Hepatocyte (in vitro differentiated cells): Measurements from ENCODE around the gene NTSR1. TPM values are rescaled to one million over a fixed set of nuclear protein-coding genes. Genes with fewer than 3 reads are reported as not detected.

Experiments
- DNase-seq: peaks from one replicate; pipeline ENCODE4 v3.0.0-alpha.2; 2016; ENCODE audit warnings: low spot score
- H2AFZ ChIP-seq: fragments of 200-600 bp; sonication (generic); 2 replicates; pipeline ENCODE4 v1.6.0; 2016; ENCODE audit warnings: antibody characterized with exemption, mild to moderate bottlenecking
- H3K27ac ChIP-seq: fragments of 200-600 bp; sonication (generic); 2 replicates; pipeline ENCODE4 v1.5.1; 2016; ENCODE audit warnings: mild to moderate bottlenecking
- H3K27me3 ChIP-seq: fragments of 200-600 bp; sonication (generic); 2 replicates; pipeline ENCODE4 v1.6.1; 2016
- H3K36me3 ChIP-seq: fragments of 200-600 bp; sonication (generic); replicated peaks from 2 replicates; pipeline ENCODE4 v1.5.1; 2016; ENCODE audit warnings: low read depth; ENCODE audit not compliant: insufficient read depth
- H3K4me1 ChIP-seq: fragments of 200-600 bp; sonication (generic); 2 replicates; pipeline ENCODE4 v1.5.1; 2016; ENCODE audit warnings: mild to moderate bottlenecking, moderate library complexity; ENCODE audit not compliant: insufficient read depth
- H3K4me2 ChIP-seq: fragments of 200-600 bp; sonication (generic); 2 replicates; pipeline ENCODE4 v1.6.0; 2016
- H3K4me3 ChIP-seq: fragments of 200-600 bp; sonication (generic); 2 replicates; pipeline ENCODE4 v1.5.1; 2016; ENCODE audit warnings: mild to moderate bottlenecking
- H3K79me2 ChIP-seq: fragments of 200-600 bp; sonication (generic); 2 replicates; pipeline ENCODE4 v1.6.0; 2017; ENCODE audit warnings: mild to moderate bottlenecking
- H3K9me2 ChIP-seq: fragments of 200-600 bp; sonication (generic); replicated peaks from 2 replicates; pipeline ENCODE4 v1.6.0; 2017; ENCODE audit warnings: mild to moderate bottlenecking; ENCODE audit not compliant: insufficient read depth
- H3K9me3 ChIP-seq: fragments of 200-600 bp; sonication (generic); 2 replicates; pipeline ENCODE4 v1.5.1; 2016; ENCODE audit warnings: low read depth, mild to moderate bottlenecking
- H4K20me1 ChIP-seq: fragments of 200-600 bp; sonication (generic); 2 replicates; pipeline ENCODE4 v1.6.0; 2016; ENCODE audit warnings: mild to moderate bottlenecking; ENCODE audit not compliant: insufficient read depth, poor library complexity, severe bottlenecking
- CTCF ChIP-seq: fragments of 200-600 bp; sonication (generic); IDR thresholded peaks from 2 replicates; pipeline ENCODE4 v1.5.1; 2016; ENCODE audit warnings: antibody characterized with exemption, mild to moderate bottlenecking; ENCODE audit not compliant: poor library complexity
- EZH2 ChIP-seq: fragments of 200-600 bp; sonication (generic); IDR thresholded peaks from 2 replicates; pipeline ENCODE4 v1.6.1; 2016; ENCODE audit warnings: antibody characterized with exemption, mild to moderate bottlenecking, borderline replicate concordance
- EZH2phosphoT487 ChIP-seq: fragments of 200-600 bp; sonication (generic); IDR thresholded peaks from one replicate; pipeline ENCODE4 v1.6.1; 2018; ENCODE audit warnings: antibody characterized with exemption, mild to moderate bottlenecking, low read depth, moderate library complexity; ENCODE audit not compliant: unreplicated experiment, severe bottlenecking
- WGBS: methylation state at CpG from one replicate; pipeline ENCODE4 v1.1.6; 2016; ENCODE audit warnings: low lambda C conversion rate; ENCODE audit errors: missing lambda C conversion rate; 5-methylcytosine and 5-hydroxymethylcytosine counted together
- polyA plus RNA-seq: library from polyadenylated mRNA; unstranded; fragments of >200 nt; fragmentation: Nextera tagmentation; extraction: Ambion mirVana; gene quantifications from 2 replicates; pipeline ENCODE4 v1.2.1, GENCODE V29; 2016
- total RNA-seq: library from RNA; depleted of rRNA; stranded (reverse); fragments of >200 nt; gene quantifications from 2 replicates; pipeline ENCODE4 v1.2.3, GENCODE V29; 2014

Gene NTSR1
- total and polyA plus RNA-seq, 2 experiments from 2014 or later = 0.37 TPM; not detected in 1

GRCh38 chr20:62763404-62763803, 54.8 kb downstream of the NTSR1 start:
- Histone ChIP-seq H3K4me3 (no peak overlapping the region), H3K4me1 (peaks cover 26% of the 10 kb centered on the region), H3K9me2 (no peaks in the 10 kb centered on the region), H4K20me1 (no peaks in the 10 kb centered on the region), H2AFZ (no peak overlapping the region), H3K27ac (no peak overlapping the region), H3K27me3 (no peaks in the 10 kb centered on the region), H3K36me3 (no peaks in the 10 kb centered on the region), H3K79me2 (no peaks in the 10 kb centered on the region), H3K4me2 (no peak overlapping the region), H3K9me3 (no peaks in the 10 kb centered on the region)
- no peak for TF ChIP-seq EZH2phosphoT487
- TF ChIP-seq CTCF = no peak
- TF ChIP-seq EZH2 = no peak
- WGBS = 97% methylated on average over 4 of the region's 4 CpGs
- no peak for DNase-seq

GRCh38 chr20:62764156-62764935, 55.7 kb downstream of the NTSR1 start:
- no peaks in the 10 kb centered on the region for H3K9me2 ChIP-seq
- H3K4me2 ChIP-seq = no peak overlapping the region
- H3K27ac ChIP-seq = no peak overlapping the region
- H3K36me3 ChIP-seq = no peaks in the 10 kb centered on the region
- H3K27me3 ChIP-seq = no peaks in the 10 kb centered on the region
- H3K4me3 ChIP-seq = no peak overlapping the region
- no peaks in the 10 kb centered on the region for H3K9me3 ChIP-seq
- DNase-seq = no peak
- H2AFZ ChIP-seq = no peak overlapping the region
- no peaks in the 10 kb centered on the region for H3K79me2 ChIP-seq
- H3K4me1 ChIP-seq = peaks cover 33% of the 10 kb centered on the region
- TF ChIP-seq EZH2 (no peak), EZH2phosphoT487 (no peak), CTCF (no peak)
- 89% methylated on average over 20 of the region's 26 CpGs for WGBS
- H4K20me1 ChIP-seq = no peaks in the 10 kb centered on the region

GRCh38 chr20:62765021-62765420, 56.4 kb downstream of the NTSR1 start:
- DNase-seq = no peak
- Histone ChIP-seq H3K27ac (no peak overlapping the region), H3K9me2 (no peaks in the 10 kb centered on the region), H3K27me3 (no peaks in the 10 kb centered on the region), H3K4me2 (no peak overlapping the region), H4K20me1 (no peaks in the 10 kb centered on the region), H2AFZ (no peak overlapping the region), H3K9me3 (no peaks in the 10 kb centered on the region), H3K79me2 (no peaks in the 10 kb centered on the region), H3K36me3 (no peaks in the 10 kb centered on the region), H3K4me3 (no peak overlapping the region), H3K4me1 (peaks cover 30% of the 10 kb centered on the region)
- WGBS = 77% methylated on average over 6 of the region's 6 CpGs
- TF ChIP-seq EZH2 (no peak), EZH2phosphoT487 (no peak), CTCF (no peak)
